SU-DHL-6 (cell line): ENCODE results near the gene NFIA.

Experiments used
- H2AFZ ChIP-seq: fragments of 200-600 bp; sonication (generic); 2 replicates; pipeline ENCODE4 v1.6.1; 2014; ENCODE audit warnings: low read depth, mild to moderate bottlenecking, moderate library complexity, mixed read lengths, antibody characterized with exemption, low read length; ENCODE audit not compliant: severe bottlenecking
- H3F3A ChIP-seq: fragments of 200-600 bp; shearing (Covaris generic); 2 replicates; pipeline ENCODE4 v1.6.0; 2016; ENCODE audit warnings: antibody characterized with exemption, mild to moderate bottlenecking; ENCODE audit not compliant: insufficient read depth
- H3K27ac ChIP-seq: fragments of 200-600 bp; sonication (generic); 2 replicates; pipeline ENCODE4 v1.5.1; 2016; ENCODE audit warnings: low read depth, mild to moderate bottlenecking, low read length, moderate library complexity, mixed read lengths
- H3K27me3 ChIP-seq: fragments of 200-600 bp; sonication (generic), shearing (Covaris generic); 2 replicates; pipeline ENCODE4 v1.6.0; 2014; ENCODE audit warnings: mild to moderate bottlenecking, low read length
- H3K36me3 ChIP-seq: fragments of 200-600 bp; sonication (generic); 2 replicates; pipeline ENCODE4 v1.6.1; 2014; ENCODE audit warnings: mild to moderate bottlenecking, low read length, mixed read lengths
- H3K4me2 ChIP-seq: fragments of 300-600, 200-600 bp; shearing (Covaris generic), sonication (generic); 2 replicates; pipeline ENCODE4 v1.6.0; 2014; ENCODE audit warnings: low read length, low read depth, mild to moderate bottlenecking; ENCODE audit not compliant: poor library complexity, severe bottlenecking
- H3K4me3 ChIP-seq: fragments of 200-600 bp; sonication (generic); 2 replicates; pipeline ENCODE4 v1.5.1; 2014; ENCODE audit warnings: antibody characterized with exemption, low read length, mild to moderate bottlenecking, mixed read lengths; ENCODE audit not compliant: insufficient read depth, poor library complexity, severe bottlenecking
- H3K79me2 ChIP-seq: fragments of 200-600 bp; sonication (generic); 2 replicates; pipeline ENCODE4 v1.6.1; 2014; ENCODE audit warnings: mild to moderate bottlenecking, low read length, moderate library complexity; ENCODE audit not compliant: insufficient read depth
- H3K9ac ChIP-seq: fragments of 200-600 bp; sonication (generic); 2 replicates; pipeline ENCODE4 v1.7.0; 2014; ENCODE audit warnings: mild to moderate bottlenecking, low read length
- H3K9me2 ChIP-seq: fragments of 200-600 bp; sonication (generic); replicated peaks from 2 replicates; pipeline ENCODE4 v1.6.1; 2014; ENCODE audit warnings: low read length; ENCODE audit not compliant: insufficient read depth
- H3K9me3 ChIP-seq: fragments of 200-600 bp; sonication (generic); 2 replicates; pipeline ENCODE4 v1.6.1; 2014; ENCODE audit warnings: low read length, mixed read lengths; ENCODE audit not compliant: insufficient read depth
- H4K20me1 ChIP-seq: fragments of 200-600 bp; sonication (generic); 2 replicates; pipeline ENCODE4 v1.6.1; 2014; ENCODE audit warnings: low read depth, mild to moderate bottlenecking, antibody characterized with exemption, low read length, moderate library complexity, mixed read lengths
- EZH2phosphoT487 ChIP-seq: fragments of 200-600 bp; sonication (generic), shearing (Covaris generic); conservative IDR thresholded peaks from 2 replicates; pipeline ENCODE4 v1.6.1; 2018; ENCODE audit warnings: mild to moderate bottlenecking, antibody characterized with exemption, low read length, moderate library complexity, mixed read lengths
- TF ChIP-seq, protein P1 (sequence below): fragments of 200-600 bp; sonication (generic); IDR thresholded peaks from one replicate; pipeline ENCODE4 v1.5.1; 2017; ENCODE audit warnings: antibody characterized with exemption, mild to moderate bottlenecking, low read length, moderate library complexity; ENCODE audit not compliant: insufficient read depth, poor library complexity, severe bottlenecking

NFIA gene

DNA sequence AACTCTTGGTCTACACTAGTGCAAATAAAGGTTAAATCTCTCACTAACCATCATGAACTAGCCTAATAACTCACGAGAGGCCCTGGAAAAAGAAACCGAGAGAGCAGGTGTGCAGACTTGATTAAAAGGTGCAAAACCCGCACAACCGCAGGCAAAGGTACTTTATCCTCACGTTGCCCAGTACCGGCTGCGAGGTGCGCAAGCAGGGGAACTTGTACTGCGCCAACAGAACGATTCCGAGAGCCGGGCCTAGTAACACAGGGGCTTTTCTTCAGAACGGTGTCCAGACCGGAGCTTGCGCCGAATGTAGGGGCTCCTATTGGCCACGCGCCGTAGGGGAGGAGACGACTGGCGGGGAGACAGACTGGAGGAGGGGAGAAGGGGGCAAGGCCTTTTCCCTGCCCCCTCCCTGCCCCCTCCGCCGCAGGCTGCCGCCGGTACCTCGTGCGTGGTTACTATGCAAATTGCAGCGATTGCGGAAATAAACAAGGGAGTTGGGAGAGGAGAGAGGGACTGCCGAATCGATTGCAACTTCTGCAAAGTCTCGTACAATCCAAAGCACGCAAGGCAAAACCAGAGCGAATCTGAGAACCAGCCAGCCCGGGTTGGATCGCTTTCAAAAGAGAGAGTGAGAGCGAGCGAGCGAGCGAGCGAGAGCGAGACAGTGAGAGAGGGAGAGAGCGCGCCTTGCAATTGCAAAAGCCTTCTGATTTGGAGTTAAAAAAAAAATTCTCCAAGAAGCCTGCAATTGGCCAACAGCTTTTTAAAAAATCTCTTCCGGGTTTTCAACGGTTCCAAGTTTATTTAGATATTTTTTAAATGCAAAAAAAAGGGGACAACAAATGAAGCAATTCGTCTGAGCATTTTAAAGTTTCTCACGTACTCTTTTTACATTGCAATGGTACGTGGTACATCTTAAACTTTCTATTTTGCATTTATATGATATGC lies 5.4 kb upstream of the NFIA start:
- Histone ChIP-seq H3K4me3 (peak overlapping the region; percentile 67), H3K27me3 (no peaks in the 10 kb centered on the region), H3F3A (peaks cover 50% of the 10 kb centered on the region), H3K27ac (peak overlapping the region; percentile 92), H2AFZ (peak overlapping the region; percentile 94), H3K9ac (peak overlapping the region; percentile 49), H3K4me2 (peak overlapping the region; percentile 71), H3K79me2 (no peaks in the 10 kb centered on the region), H3K9me3 (no peaks in the 10 kb centered on the region), H4K20me1 (no peaks in the 10 kb centered on the region), H3K36me3 (no peaks in the 10 kb centered on the region), H3K9me2 (no peaks in the 10 kb centered on the region)
- TF ChIP-seq, protein P1, sequence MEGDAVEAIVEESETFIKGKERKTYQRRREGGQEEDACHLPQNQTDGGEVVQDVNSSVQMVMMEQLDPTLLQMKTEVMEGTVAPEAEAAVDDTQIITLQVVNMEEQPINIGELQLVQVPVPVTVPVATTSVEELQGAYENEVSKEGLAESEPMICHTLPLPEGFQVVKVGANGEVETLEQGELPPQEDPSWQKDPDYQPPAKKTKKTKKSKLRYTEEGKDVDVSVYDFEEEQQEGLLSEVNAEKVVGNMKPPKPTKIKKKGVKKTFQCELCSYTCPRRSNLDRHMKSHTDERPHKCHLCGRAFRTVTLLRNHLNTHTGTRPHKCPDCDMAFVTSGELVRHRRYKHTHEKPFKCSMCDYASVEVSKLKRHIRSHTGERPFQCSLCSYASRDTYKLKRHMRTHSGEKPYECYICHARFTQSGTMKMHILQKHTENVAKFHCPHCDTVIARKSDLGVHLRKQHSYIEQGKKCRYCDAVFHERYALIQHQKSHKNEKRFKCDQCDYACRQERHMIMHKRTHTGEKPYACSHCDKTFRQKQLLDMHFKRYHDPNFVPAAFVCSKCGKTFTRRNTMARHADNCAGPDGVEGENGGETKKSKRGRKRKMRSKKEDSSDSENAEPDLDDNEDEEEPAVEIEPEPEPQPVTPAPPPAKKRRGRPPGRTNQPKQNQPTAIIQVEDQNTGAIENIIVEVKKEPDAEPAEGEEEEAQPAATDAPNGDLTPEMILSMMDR: no peak
- no peak for TF ChIP-seq EZH2phosphoT487

DNA sequence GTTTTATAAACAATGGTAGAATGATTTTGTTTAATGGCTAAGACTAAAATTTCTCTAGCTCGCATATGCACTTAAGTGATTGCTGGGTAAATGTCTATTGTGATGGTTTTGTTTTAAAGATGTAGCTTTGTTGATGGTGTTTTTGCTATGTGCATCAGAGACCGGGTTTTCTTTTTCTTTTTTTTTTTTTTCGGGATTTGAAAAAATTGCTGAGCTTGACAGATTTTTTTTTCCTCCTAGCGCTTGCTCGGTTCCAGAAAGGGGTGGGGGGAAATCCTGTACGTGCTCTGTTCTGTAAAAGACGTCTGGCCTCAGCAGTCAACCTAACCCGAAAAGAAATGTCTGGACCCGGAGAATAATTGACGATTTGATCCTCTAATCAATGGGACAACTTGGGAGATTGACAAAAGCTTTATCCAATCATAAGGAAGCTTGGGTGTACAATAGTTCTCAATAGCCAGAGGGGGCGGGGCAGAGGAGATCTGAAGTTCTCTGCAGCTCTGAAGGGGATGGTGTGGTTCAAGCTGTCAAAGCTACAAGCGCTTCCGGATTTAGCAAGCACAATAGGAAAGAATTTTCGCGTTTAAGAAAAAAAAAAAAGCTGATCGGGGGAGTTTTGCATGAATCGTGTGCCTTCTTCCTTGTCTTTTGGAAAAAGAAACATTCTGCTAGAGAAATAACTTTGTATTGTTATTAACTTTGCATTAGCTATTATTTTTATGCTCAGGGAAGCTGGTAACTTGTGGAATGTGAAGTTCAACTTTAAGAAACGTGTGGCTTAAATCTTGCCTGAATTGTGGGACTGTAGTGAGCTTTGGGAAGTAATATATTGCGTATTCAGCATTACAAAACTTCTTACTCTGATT lies 4.5 kb upstream of the NFIA start:
- Histone ChIP-seq H3K79me2 (no peaks in the 10 kb centered on the region), H3K27me3 (no peaks in the 10 kb centered on the region), H4K20me1 (no peaks in the 10 kb centered on the region), H2AFZ (peak overlapping the region; percentile 94), H3F3A (peaks cover 50% of the 10 kb centered on the region), H3K9me2 (no peaks in the 10 kb centered on the region), H3K4me2 (peak overlapping the region; percentile 71), H3K9me3 (no peaks in the 10 kb centered on the region), H3K9ac (peak overlapping the region; percentile 49), H3K27ac (peak overlapping the region; percentile 92), H3K36me3 (no peaks in the 10 kb centered on the region), H3K4me3 (peak overlapping the region; percentile 67)
- TF ChIP-seq EZH2phosphoT487: no peak
- TF ChIP-seq, protein P1: no peak

DNA sequence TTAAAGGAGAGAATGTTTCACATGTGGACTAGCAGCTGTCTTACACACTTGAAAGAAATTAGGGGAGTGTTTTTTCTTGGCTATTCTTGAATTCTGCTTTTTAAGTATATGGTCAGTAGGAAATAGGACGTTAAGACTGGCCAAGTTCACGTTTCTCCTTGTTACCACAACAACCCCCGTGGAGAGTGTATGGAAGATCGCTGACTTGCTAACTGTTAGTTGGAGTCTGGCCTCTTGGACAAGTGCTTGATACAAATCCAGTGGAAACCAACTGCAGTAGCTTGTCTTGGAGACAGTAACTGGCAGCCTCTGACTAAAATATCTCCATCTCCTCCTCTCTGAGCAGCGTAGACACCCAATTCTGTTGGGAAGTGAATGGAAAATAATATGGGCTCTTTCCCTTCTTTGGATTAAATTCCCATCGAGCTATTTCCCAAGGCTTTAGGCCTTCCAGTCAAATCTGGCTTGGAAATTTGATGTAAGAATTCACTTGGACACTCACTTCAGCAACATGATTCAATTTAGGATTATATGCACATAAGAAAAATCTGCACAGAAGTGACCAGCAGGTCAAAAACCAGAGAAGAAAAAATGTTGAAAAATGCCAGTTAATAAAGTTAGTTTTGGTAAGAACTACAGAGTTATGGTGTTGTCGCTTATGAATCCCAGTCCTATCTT lies 3.6 kb upstream of the NFIA start:
- TF ChIP-seq, protein P1: no peak
- no peak for TF ChIP-seq EZH2phosphoT487
- peak overlapping the region; percentile 49 for H3K9ac ChIP-seq
- peak overlapping the region; percentile 67 for H3K4me3 ChIP-seq
- no peaks in the 10 kb centered on the region for H3K36me3 ChIP-seq
- no peaks in the 10 kb centered on the region for H4K20me1 ChIP-seq
- no peaks in the 10 kb centered on the region; the same call in 1 of the 2 replicates for H3K79me2 ChIP-seq
- no peaks in the 10 kb centered on the region for H3K9me3 ChIP-seq
- H3K27ac ChIP-seq: peak overlapping the region; percentile 92
- peak overlapping the region; percentile 71 for H3K4me2 ChIP-seq
- H3K9me2 ChIP-seq: no peaks in the 10 kb centered on the region
- H3K27me3 ChIP-seq: no peaks in the 10 kb centered on the region
- H2AFZ ChIP-seq: peak overlapping the region; percentile 94
- peaks cover 52% of the 10 kb centered on the region for H3F3A ChIP-seq
